HG02870 (cell line): Measurements from ENCODE around the gene KCNH5.

Source experiments
- ATAC-seq: cut with Tn5 transposase; IDR thresholded peaks from one replicate; pipeline ENCODE4 v1.9.1; 2021; ENCODE audit warnings: mild to moderate bottlenecking, moderate library complexity; ENCODE audit not compliant: unreplicated experiment

Gene KCNH5

DNA sequence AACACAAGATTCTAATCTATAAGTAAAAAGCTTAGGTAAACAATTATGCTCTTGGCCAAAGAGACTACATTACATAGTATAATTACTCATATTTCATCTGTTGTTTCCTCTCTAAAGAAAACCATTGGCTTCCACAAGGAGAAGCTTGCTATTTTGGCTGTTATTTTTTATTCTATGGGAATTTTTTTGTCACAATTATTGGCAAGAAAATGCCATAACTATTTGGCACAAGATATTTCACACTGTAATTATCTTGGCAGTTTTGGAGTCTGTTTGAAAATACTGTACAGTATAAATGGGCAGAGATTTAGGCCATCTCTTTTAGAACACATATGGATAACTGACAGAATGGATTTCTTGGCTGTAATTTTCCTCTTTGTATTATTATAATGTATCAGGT lies 51.2 kb downstream of the KCNH5 start:
- ATAC-seq = no peak

- no peak for ATAC-seq
These were observed 56.3 kb downstream of the KCNH5 start for GRCh38 chr14:62988967-62989366.

DNA sequence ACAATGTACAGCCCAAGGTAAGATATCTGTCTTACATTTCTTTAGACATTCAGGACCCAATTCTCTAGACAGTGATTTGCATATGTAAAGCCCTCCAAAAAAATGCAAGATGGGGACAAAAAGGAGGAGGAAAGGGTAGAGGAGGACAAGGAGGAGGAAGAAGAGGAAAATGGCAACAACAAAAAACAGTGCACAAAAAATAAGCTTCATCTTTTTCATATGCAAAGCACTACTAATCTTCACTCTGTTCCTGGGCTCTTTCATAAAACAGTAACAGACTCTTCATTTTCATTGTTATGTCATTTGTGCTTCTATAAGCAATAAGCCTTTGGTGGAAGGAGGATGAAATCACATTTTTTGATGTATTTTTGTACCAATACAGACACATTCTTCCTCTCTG lies 61.4 kb downstream of the KCNH5 start:
- no peak for ATAC-seq

- ATAC-seq = no peak
These were observed 64.6 kb downstream of the KCNH5 start for GRCh38 chr14:62980693-62981092.

- ATAC-seq = no peak
These were observed 87.7 kb downstream of the KCNH5 start for GRCh38 chr14:62957562-62957961.

GRCh38 chr14:62956413-62956812 lies 88.8 kb downstream of the KCNH5 start:
- ATAC-seq = no peak

DNA sequence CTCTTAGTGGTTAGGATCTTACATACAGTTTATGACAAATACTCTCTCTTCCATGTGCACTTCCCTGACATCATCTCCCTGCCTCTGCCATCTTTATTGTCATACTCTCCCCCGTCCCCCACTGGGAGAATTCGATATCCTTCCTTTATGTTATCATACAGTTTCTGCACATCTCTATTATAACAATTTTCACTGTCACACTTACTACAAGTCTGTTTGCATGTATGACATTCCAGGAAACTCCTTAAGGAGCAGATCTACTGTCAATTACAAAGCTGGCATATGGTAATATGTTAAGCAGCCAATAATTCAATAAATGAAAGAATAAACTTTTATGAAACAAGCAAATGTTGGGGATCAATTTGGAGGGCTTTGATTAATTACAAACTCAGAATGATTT lies 91.1 kb downstream of the KCNH5 start:
- ATAC-seq = no peak

GRCh38 chr14:62952226-62952625 lies 93.0 kb downstream of the KCNH5 start:
- ATAC-seq = no peak

GRCh38 chr14:62947301-62947700 lies 98.0 kb downstream of the KCNH5 start:
- no peak for ATAC-seq

GRCh38 chr14:62946221-62946620 lies 99.0 kb downstream of the KCNH5 start:
- no peak for ATAC-seq

GRCh38 chr14:62943202-62943601 lies 102.1 kb downstream of the KCNH5 start:
- ATAC-seq = no peak

DNA sequence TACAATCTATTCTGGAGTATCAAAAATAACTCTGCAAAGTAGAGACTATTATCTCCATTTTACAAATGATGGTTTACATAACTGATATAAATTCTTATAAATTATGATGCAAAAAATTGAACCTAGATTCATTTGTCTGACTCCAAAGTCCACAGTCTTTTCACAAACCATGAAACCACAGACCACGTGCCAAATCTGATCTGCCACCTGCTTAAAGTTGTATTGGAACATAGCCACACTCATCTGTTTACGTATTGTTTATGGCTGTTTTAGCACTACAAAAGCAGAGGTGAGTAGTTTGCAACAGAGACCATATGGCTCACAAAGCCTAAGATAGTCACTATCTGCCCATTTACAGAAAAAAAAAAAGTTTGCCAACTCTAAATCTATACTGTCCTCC lies 105.3 kb downstream of the KCNH5 start:
- no peak for ATAC-seq

GRCh38 chr14:62938778-62939177 lies 106.5 kb downstream of the KCNH5 start:
- ATAC-seq = no peak

- ATAC-seq = no peak
These were observed 110.8 kb downstream of the KCNH5 start for GRCh38 chr14:62934439-62934838.

GRCh38 chr14:62921466-62921865 lies 123.8 kb downstream of the KCNH5 start:
- ATAC-seq = no peak

GRCh38 chr14:62916551-62916950 lies 128.7 kb downstream of the KCNH5 start:
- no peak for ATAC-seq

DNA sequence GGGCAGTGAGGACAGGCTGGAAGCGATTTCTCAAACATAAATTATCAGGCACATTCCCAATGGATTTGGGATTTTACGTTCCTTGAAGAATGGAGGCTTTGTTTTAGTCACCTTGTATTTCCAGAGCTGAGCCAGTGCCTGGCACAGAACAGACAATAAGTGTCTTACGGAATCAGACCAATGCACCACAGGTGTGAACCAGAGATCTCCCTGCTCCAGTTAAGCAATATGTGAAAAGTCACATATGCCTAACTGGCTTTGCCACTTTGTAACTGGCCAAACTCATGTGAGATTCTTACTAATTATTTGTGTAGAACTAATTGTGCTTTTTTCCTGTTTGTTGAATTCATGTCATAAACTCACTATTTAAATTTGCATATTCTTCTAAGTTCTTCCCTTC lies 130.4 kb downstream of the KCNH5 start:
- ATAC-seq = no peak

DNA sequence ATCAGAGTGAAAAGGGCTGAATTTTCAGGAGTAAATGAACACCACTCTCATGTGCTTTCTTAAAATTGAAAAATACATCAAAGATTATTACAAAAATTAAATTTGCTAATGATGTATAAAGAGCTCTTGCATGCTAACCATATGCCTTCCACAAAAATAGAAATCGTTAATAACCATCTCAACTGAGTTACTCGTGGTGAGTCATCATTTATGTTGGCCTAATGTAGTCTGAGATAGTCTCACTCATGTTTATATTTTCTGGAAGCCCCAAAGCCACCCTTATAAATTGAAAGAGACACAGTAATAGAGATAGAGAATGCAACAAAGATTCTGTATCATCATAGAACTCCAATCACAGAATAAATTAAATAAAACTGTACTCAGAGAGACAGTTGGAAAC lies 131.2 kb downstream of the KCNH5 start:
- no peak for ATAC-seq

- ATAC-seq = no peak
These were observed 136.8 kb downstream of the KCNH5 start for GRCh38 chr14:62908506-62908905.

- ATAC-seq = no peak
These were observed 139.7 kb downstream of the KCNH5 start for GRCh38 chr14:62905566-62905965.

DNA sequence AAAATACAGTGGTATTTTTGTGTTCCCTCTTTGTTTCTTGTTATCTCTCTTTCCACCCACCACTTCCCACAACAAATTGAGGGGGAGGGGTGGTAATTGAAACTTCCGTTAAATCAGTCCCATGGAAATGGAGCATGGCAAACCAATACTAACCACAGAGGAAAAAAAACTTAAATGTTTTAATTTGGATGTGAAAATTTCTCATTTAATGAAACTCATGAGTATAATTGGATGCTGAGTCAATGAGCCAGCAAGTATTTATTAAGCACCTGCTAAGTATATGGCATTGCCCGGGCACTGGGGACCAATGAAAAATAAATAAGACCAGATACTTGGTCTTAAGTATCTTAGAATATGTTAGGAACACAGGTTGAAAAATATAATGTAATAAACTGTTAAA lies 147.5 kb downstream of the KCNH5 start:
- ATAC-seq = no peak

DNA sequence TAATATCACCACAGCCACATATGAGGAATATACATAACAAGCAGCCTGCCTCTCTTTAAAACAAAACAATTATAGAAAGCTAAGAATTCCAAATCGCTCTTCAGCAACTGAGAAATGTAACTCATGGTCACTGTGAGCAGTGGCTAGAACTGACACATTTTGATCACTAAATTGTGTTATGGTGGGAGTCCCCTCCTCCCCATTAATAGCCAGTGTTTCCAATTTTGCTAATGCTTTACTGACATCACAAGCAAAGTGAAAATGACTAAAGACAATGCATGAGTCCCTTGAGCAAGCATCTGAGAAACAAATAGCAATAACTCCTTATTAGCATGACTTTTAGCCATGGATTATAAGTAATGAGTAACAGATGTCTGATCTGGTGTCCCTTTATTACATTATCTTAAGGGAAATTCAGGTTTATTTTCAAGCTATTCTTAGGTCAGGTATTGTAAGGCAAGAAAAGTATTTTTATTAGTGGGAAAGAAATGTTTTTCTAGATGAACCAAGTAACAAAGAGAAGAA lies 148.3 kb downstream of the KCNH5 start:
- no peak for ATAC-seq

DNA sequence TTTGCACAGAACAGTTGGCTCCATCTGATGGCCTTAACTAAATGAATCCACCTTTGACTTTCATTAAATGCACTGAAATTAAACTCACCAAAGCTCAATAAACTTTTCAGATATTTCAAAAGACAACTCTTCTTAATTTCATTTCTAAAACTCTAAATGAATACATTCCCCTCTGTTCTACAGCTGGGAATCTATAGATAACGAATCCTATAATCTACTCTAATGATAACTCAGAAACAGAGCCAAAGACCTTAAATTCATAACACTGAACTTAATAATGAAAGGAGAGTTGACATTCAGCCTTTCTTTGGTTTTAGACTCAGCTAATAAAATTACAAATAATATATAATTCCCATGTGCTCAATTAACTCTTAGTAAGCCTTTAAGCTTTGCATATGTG lies 150.5 kb downstream of the KCNH5 start:
- ATAC-seq = no peak

- no peak for ATAC-seq
These were observed 155.9 kb downstream of the KCNH5 start for GRCh38 chr14:62889364-62889763.
